GM23338 (cell line): Measurements from ENCODE around the gene MINDY3. TPM values are rescaled to one million over a fixed set of nuclear protein-coding genes. Genes with fewer than 3 reads are reported as not detected.

Experiments
- ATAC-seq: fragments of 200-7000 bp; cut with Tn5 transposase; 3 replicates; pipeline ENCODE4 v1.9.1; 2020
- DNase-seq: peaks from one replicate; pipeline ENCODE4 v3.0.0-alpha.2; 2015; ENCODE audit warnings: low spot score
- H2AFZ ChIP-seq: fragments of 200-600 bp; sonication (generic); 2 replicates; pipeline ENCODE4 v1.8.0; 2016; ENCODE audit warnings: antibody characterized with exemption, mild to moderate bottlenecking, moderate library complexity
- H3F3A ChIP-seq: fragments of 200-600 bp; sonication (generic); replicated peaks from 2 replicates; pipeline ENCODE4 v1.8.0; 2017; ENCODE audit warnings: antibody characterized with exemption, mixed run types, low read depth
- H3K27ac ChIP-seq: fragments of 200-600 bp; sonication (generic); 2 replicates; pipeline ENCODE4 v1.6.1; 2016; ENCODE audit warnings: low read depth
- H3K27me3 ChIP-seq: fragments of 200-600 bp; sonication (generic); 2 replicates; pipeline ENCODE4 v1.8.0; 2016; ENCODE audit warnings: mild to moderate bottlenecking, mixed run types, moderate library complexity; ENCODE audit not compliant: insufficient read depth
- H3K36me3 ChIP-seq: fragments of 200-600 bp; sonication (generic); 2 replicates; pipeline ENCODE4 v1.8.0; 2016; ENCODE audit warnings: mild to moderate bottlenecking; ENCODE audit not compliant: insufficient read depth
- H3K4me1 ChIP-seq: fragments of 200-600 bp; sonication (generic); 2 replicates; pipeline ENCODE4 v1.8.0; 2016; ENCODE audit warnings: mild to moderate bottlenecking, moderate library complexity; ENCODE audit not compliant: insufficient read depth
- H3K4me2 ChIP-seq: fragments of 200-600 bp; sonication (generic); 2 replicates; pipeline ENCODE4 v1.7.1; 2017; ENCODE audit warnings: mixed run types
- H3K4me3 ChIP-seq: fragments of 200-600 bp; sonication (generic); 2 replicates; pipeline ENCODE4 v1.6.1; 2016; ENCODE audit warnings: mixed run types
- H3K79me2 ChIP-seq: fragments of 200-600 bp; sonication (generic); replicated peaks from 2 replicates; pipeline ENCODE4 v1.8.0; 2017; ENCODE audit warnings: mild to moderate bottlenecking; ENCODE audit not compliant: insufficient read depth
- H3K9me2 ChIP-seq: fragments of 200-600 bp; sonication (generic); 2 replicates; pipeline ENCODE4 v1.8.0; 2017; ENCODE audit not compliant: insufficient read depth
- H4K20me1 ChIP-seq: fragments of 200-600 bp; sonication (generic); replicated peaks from 2 replicates; pipeline ENCODE4 v1.8.0; 2017; ENCODE audit warnings: mild to moderate bottlenecking; ENCODE audit not compliant: insufficient read depth
- H3K27ac Mint-ChIP-seq: 2 replicates; pipeline ENCODE4 v1.8.0; 2020; ENCODE audit warnings: inconsistent platforms, mild to moderate bottlenecking, moderate library complexity, mixed read lengths
- H3K27me3 Mint-ChIP-seq: 3 replicates; pipeline ENCODE4 v1.8.0; 2022; ENCODE audit warnings: low read depth, mild to moderate bottlenecking, moderate library complexity, mixed read lengths, inconsistent platforms; ENCODE audit not compliant: insufficient read depth, poor library complexity
- H3K36me3 Mint-ChIP-seq: 3 replicates; pipeline ENCODE4 v1.8.0; 2021; ENCODE audit warnings: low read depth, mild to moderate bottlenecking, inconsistent platforms, moderate library complexity, mixed read lengths
- H3K4me1 Mint-ChIP-seq: 3 replicates; pipeline ENCODE4 v1.8.0; 2020; ENCODE audit warnings: mild to moderate bottlenecking, inconsistent platforms, mixed read lengths
- H3K4me3 Mint-ChIP-seq: 3 replicates; pipeline ENCODE4 v1.8.0; 2021; ENCODE audit warnings: moderate library complexity, mild to moderate bottlenecking, inconsistent platforms, mixed read lengths
- H3K9me3 Mint-ChIP-seq: 3 replicates; pipeline ENCODE4 v1.8.0; 2020; ENCODE audit warnings: moderate library complexity, mild to moderate bottlenecking, inconsistent platforms, mixed read lengths
- CREB1 ChIP-seq: fragments of 250-450 bp; sonication (Bioruptor Pico); IDR thresholded peaks from 2 replicates; pipeline ENCODE4 v1.5.0; 2020; ENCODE audit warnings: low read depth, mild to moderate bottlenecking, moderate library complexity
- ETS1 ChIP-seq: IDR thresholded peaks from 2 replicates; pipeline ENCODE4 v1.6.1; 2016; ENCODE audit warnings: antibody characterized with exemption
- EZH2 ChIP-seq: fragments of 200-600 bp; sonication (generic); IDR thresholded peaks from one replicate; pipeline ENCODE4 v1.8.0; 2017; ENCODE audit warnings: antibody characterized with exemption, mild to moderate bottlenecking, low read depth; ENCODE audit not compliant: unreplicated experiment
- EZH2phosphoT487 ChIP-seq: fragments of 200-600 bp; sonication (generic); IDR thresholded peaks from one replicate; pipeline ENCODE4 v1.8.1; 2018; ENCODE audit warnings: antibody characterized with exemption; ENCODE audit not compliant: unreplicated experiment
- JUNB ChIP-seq: IDR thresholded peaks from one replicate; pipeline ENCODE4 v1.6.1; 2016; ENCODE audit warnings: antibody characterized with exemption; ENCODE audit not compliant: unreplicated experiment
- NANOG ChIP-seq: IDR thresholded peaks from 2 replicates; pipeline ENCODE4 v1.6.1; 2016; ENCODE audit warnings: antibody characterized with exemption, borderline replicate concordance
- POLR2AphosphoS5 ChIP-seq: IDR thresholded peaks from 2 replicates; pipeline ENCODE4 v1.6.1; 2016; ENCODE audit warnings: antibody characterized with exemption, low read depth
- REST ChIP-seq: IDR thresholded peaks from one replicate; pipeline ENCODE4 v1.6.1; 2018; ENCODE audit warnings: antibody characterized with exemption; ENCODE audit not compliant: unreplicated experiment
- STAT1 ChIP-seq: IDR thresholded peaks from one replicate; pipeline ENCODE4 v1.6.1; 2016; ENCODE audit warnings: antibody characterized with exemption; ENCODE audit not compliant: unreplicated experiment
- ZNF114 ChIP-seq: fragments of 250-450 bp; sonication (Bioruptor Pico); IDR thresholded peaks from 2 replicates; pipeline ENCODE4 v1.5.0; 2020; ENCODE audit warnings: mild to moderate bottlenecking, moderate library complexity
- ZNF331 ChIP-seq: fragments of 250-450 bp; sonication (Bioruptor Pico); IDR thresholded peaks from 2 replicates; pipeline ENCODE4 v1.5.0; 2020; ENCODE audit warnings: low read depth, mild to moderate bottlenecking, moderate library complexity
- ZNF462 ChIP-seq: fragments of 250-450 bp; sonication (Bioruptor Pico); IDR thresholded peaks from 2 replicates; pipeline ENCODE4 v1.5.0; 2020; ENCODE audit warnings: mild to moderate bottlenecking, moderate library complexity
- polyA plus RNA-seq: library from polyadenylated mRNA; unstranded; fragments of >200 nt; fragmentation: Nextera tagmentation; extraction: Ambion mirVana; gene quantifications from 2 replicates; pipeline ENCODE4 v1.2.1, GENCODE V29; 2016
- total RNA-seq: library from RNA; depleted of rRNA; stranded (reverse); fragments of >200 nt; shearing (Covaris generic); gene quantifications from 2 replicates; pipeline ENCODE4 v1.2.3, GENCODE V29; 2014
- TF ChIP-seq, protein P1 (sequence below), 2 experiments: fragments of 200-600 bp in 1 of 2; sonication (generic) in 1 of 2; conservative IDR thresholded peaks; 2 replicates each; pipeline versions ENCODE4 v1.5.1 to v1.6.1; 2016 to 2017; ENCODE audit warnings: antibody characterized with exemption in 2 of 2, low read depth in 2 of 2, mild to moderate bottlenecking in 2 of 2, moderate library complexity in 1 of 2

The MINDY3 gene
- total and polyA plus RNA-seq, 2 experiments from 2014 or later = 10.2 to 13.6 TPM

- TF ChIP-seq ETS1 = no peak
- TF ChIP-seq REST = no peak
- no peak for TF ChIP-seq NANOG
- TF ChIP-seq, protein P1, sequence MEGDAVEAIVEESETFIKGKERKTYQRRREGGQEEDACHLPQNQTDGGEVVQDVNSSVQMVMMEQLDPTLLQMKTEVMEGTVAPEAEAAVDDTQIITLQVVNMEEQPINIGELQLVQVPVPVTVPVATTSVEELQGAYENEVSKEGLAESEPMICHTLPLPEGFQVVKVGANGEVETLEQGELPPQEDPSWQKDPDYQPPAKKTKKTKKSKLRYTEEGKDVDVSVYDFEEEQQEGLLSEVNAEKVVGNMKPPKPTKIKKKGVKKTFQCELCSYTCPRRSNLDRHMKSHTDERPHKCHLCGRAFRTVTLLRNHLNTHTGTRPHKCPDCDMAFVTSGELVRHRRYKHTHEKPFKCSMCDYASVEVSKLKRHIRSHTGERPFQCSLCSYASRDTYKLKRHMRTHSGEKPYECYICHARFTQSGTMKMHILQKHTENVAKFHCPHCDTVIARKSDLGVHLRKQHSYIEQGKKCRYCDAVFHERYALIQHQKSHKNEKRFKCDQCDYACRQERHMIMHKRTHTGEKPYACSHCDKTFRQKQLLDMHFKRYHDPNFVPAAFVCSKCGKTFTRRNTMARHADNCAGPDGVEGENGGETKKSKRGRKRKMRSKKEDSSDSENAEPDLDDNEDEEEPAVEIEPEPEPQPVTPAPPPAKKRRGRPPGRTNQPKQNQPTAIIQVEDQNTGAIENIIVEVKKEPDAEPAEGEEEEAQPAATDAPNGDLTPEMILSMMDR (conservative IDR thresholded peaks at IDR 0.05; ENCODE audit: low read depth in 2 of 2) = no peak
- no peak for TF ChIP-seq STAT1
- no peak for TF ChIP-seq EZH2phosphoT487
- no peak for TF ChIP-seq ZNF114
- TF ChIP-seq POLR2AphosphoS5 = no peak
- no peak for TF ChIP-seq JUNB
Measured at GRCh38 chr10:15789793-15790525, 70.3 kb downstream of the MINDY3 start (continued).

DNA sequence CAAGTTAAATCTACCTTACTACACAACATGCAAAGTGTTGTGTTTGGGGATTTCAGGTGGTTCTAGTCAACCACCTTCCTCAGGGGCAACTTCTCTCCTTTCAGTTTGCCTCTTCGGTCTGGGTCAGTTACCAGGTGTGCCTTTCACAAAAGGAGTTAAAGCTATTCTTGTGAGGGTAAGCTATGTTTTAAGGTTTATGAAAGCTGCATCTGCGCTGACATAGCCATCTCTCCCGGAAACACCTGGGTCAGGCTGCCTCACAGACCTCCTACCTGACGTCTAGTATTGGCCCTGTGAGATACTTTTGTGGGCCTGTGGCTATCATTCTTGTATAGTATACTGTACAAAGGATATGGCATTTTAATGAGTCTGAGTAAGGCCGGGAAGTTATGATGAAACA, 72.9 kb downstream of the MINDY3 start:
- H3K79me2 ChIP-seq = no peaks in the 10 kb centered on the region
- no peaks in the 10 kb centered on the region for H3K9me3 Mint-ChIP-seq
- DNase-seq (no peak), ATAC-seq (no peak)
- H3K4me1 Mint-ChIP-seq = peaks cover 25% of the 10 kb centered on the region
- no peaks in the 10 kb centered on the region for H3K27me3 ChIP-seq
- no peak overlapping the region for H3K27ac ChIP-seq
- no peak overlapping the region for H3K4me3 ChIP-seq
- H3K27me3 Mint-ChIP-seq = peaks cover 3% of the 10 kb centered on the region
- no peaks in the 10 kb centered on the region for H3K36me3 ChIP-seq
- no peaks in the 10 kb centered on the region for H3K9me2 ChIP-seq
- no peak overlapping the region for H3K4me3 Mint-ChIP-seq
- H3K27ac Mint-ChIP-seq = 0 out of 2 replicates have a peak overlapping the region, but pooled peaks have one; percentile 30
- H4K20me1 ChIP-seq = no peaks in the 10 kb centered on the region
- no peaks in the 10 kb centered on the region for H3K36me3 Mint-ChIP-seq
- no peaks in the 10 kb centered on the region for H3F3A ChIP-seq
- no peak overlapping the region for H2AFZ ChIP-seq
- H3K4me2 ChIP-seq = no peak overlapping the region
- 0 out of 2 replicates have a peak, but pooled peaks cover 15% of the 10 kb centered on the region for H3K4me1 ChIP-seq
- TF ChIP-seq ZNF331 (CRISPR knock-in tag) (no peak), NANOG (no peak), JUNB (no peak), ZNF462 (no peak), STAT1 (no peak), EZH2 (no peak), CREB1 (CRISPR knock-in tag) (no peak)
